ENCODE results near the gene BOLA1.
"Not testable (repeated sequence)": the region's sequence is repeated elsewhere in the genome, so short reads cannot be mapped to it uniquely, and the experiment has no call there.

The BOLA1 gene, protein sequence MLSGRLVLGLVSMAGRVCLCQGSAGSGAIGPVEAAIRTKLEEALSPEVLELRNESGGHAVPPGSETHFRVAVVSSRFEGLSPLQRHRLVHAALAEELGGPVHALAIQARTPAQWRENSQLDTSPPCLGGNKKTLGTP

DNA sequence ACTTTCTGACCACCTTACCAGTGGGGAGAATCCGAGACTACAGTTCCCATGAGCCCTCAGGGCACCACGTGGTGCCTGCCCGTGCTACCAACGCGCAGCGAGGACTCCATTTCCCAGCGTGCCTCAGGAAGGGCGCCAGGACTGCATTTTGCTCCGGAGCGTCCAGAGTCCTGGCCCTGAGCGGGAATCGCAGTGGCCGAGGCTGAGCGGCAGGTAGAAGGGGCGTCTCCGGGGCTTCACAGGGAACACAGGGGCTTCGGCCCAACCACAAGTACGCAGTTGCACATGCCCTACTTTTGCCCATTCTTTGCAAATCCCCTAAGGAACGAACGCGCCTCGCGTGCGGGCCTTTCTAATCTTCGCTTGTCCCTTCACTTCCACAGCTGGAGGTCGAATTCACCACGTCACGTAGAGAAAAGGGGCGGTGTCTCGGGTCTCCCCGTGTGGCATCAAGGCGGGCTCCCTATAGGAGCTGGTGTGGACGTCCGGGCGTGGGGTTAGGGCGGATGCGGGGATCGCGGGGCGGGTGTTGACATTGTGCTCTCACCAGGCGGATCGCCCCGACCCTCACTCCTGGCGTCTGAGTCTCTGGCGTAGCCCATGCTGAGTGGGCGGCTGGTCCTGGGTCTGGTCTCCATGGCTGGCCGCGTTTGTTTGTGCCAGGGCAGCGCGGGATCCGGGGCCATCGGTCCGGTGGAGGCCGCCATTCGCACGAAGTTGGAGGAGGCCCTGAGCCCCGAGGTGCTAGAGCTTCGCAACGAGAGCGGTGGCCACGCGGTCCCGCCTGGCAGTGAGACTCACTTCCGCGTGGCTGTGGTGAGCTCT is at the start of gene BOLA1:
BOLA1 (plus strand) TSS at position 109 of the 825 bp plus-strand sequence; CDS start at position 601, 492 bp downstream.
- peak; percentile 54 to 87 for DNase-seq

DNA sequence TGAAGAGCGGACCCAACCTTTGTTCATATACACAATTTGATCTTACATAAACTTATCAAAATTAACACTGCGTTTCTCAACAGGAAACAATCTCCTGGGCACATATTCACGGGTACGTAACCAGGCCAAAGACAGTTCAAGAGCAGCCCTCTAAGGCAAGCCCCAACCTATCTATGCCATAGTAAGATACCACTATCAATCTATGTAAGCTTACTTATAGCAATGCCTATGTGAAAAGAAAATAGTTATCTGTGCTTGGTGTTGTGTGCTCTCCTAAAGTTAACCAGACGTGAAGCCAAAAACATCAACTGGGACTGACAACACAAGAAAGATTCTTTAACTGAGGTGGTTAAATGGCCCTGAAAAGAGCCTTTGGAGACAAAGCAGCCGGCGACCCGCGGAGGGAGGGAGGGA is 49.4 kb upstream of the BOLA1 start:
- no peak for DNase-seq

DNA sequence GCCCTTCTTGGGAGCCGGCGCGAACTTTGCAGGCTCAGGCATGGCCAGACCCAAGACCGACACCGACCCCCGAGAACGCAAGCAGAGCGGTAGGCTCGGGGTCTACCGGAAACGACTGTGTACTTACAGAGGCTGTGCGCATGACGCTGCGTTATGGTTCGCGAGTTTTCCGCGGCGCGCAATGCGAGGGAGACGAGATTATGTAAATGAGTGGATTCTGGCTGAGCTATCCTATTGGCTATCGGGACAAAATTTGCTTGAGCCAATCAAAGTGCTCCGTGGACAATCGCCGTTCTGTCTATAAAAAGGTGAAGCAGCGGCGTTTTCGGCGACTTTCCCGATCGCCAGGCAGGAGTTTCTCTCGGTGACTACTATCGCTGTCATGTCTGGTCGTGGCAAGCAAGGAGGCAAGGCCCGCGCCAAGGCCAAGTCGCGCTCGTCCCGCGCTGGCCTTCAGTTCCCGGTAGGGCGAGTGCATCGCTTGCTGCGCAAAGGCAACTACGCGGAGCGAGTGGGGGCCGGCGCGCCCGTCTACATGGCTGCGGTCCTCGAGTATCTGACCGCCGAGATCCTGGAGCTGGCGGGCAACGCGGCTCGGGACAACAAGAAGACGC is 48.5 kb upstream of the BOLA1 start:
- DNase-seq, result not testable (repeated sequence)

DNA sequence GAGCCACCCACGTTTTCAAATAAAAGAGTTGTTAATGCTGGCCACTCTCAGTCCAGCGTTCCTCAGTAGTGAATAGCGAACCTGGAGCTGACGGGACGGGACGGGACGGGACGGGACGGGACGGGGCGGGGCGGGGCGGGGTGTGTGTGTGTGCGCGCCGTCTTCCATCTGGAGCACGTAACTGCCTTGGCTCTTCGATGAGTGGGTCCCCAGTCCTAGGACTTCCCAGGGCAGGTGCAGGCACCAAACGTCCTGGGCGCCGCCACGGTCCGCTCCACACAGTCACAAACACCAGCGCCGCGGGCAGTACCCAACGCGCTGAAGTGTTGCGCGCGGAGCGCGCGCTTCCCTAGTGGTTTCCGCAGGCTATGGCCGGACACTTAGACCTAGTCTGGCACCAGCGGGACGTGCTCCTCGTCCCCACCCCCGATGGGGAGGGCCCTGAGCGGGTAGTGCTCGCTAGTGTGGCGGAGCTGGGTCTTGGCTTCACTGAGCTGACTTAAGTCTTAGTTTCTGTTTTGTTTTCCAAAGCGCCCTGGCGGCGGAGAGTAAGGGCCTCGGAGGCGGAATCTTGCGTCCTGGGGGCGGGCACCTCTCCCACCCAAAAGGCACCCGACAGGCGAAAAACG is 47.7 kb upstream of the BOLA1 start:
- not testable (repeated sequence) for DNase-seq

DNA sequence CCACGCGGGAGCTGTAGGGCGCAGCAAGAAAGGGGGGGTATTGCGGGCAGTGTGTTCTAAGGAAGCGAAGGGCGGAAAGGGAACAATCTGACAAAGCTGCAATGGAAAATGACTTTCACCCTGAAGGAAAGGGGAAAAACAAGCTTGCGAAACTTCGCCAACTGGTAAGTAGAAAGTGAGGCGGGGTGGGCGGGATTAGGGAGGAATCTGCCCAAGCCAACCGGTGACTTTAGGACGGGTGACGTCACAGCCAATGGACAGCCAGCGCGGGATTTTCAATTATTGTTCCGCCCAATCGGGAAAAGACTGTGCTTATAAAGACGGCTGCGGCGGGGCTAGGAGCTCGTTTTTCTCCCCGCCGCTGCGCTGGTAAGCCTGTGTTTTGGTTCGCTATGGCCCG is 47.1 kb upstream of the BOLA1 start:
- DNase-seq, result not testable (repeated sequence)

DNA sequence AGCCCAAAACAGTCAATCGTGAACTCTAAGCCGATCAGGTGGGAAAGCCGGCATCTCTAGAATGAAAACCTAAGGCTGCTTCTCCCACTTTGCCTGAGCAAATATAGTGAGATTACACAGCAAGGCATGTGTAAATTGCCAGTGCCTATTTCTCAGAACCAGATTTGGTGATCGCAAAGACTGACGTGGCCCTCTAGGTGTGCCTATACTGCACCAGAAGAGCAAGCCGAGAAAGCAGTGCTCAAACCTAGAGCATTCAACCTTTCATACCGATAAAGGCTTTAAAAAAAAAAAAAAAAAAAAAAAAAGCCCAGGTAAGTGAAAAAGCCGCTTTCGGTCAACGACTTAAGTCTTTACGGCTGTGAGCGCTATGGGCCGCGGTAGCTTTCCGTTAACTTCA is 39.1 kb upstream of the BOLA1 start:
- not testable (repeated sequence) for DNase-seq

DNA sequence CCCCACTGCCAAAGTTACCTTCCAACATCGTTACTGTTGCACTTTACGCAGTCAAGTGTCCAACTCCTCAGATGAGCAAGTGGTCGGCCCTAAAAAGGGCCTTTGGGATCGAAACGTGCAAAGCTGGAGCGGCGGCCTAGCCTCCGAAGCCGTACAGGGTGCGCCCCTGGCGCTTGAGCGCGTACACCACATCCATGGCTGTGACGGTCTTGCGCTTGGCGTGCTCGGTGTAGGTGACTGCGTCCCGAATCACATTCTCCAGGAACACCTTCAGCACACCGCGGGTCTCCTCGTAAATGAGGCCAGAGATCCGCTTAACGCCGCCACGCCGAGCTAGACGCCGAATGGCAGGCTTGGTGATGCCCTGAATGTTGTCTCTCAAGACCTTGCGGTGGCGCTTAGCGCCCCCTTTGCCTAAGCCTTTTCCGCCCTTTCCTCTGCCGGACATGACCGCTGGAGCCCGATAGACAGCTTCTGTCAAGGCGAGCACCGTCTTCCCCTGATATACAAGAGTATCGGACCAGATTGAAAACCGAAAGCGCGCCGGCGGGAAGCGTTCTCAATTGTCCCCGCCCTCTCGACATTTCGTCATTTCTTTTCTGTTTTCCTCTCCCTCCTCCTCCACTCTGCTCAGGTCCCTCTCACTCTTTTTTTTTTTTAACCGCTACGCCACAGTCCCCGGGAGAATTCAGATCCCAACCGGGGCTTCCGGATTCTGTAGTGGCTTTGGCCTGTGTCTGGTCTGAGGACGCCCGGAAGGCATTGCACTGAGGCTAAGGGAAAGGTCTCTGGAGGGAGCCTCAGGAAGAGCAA is 38.5 kb upstream of the BOLA1 start:
- DNase-seq, result not testable (repeated sequence)

DNA sequence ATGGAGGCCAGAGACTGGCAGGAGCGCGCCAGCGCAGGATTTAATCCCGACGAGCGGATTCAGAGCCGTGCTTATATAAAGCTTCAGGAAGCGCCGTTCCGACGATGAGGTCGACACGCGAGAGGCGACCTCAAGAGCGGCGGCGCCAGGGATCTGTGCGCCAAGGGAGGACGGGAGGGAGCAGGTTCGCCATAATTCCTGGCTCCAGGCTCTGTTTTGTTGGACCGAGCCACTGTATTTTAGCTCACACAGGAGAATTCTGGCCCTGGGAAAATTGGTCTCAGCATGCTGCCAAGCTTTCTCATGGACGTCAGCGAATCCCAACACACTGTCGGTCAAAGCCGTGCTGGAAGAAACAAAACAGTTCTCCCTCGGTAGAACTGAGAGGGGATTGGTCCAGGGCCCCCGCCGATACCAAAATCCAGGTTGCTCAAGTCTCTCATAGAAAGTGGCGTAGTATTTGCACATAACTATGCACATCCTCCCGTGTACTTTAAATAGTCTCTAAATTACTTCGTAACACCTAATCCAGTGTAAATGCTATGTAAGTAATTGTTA is 37.8 kb upstream of the BOLA1 start:
- not testable (repeated sequence) for DNase-seq

DNA sequence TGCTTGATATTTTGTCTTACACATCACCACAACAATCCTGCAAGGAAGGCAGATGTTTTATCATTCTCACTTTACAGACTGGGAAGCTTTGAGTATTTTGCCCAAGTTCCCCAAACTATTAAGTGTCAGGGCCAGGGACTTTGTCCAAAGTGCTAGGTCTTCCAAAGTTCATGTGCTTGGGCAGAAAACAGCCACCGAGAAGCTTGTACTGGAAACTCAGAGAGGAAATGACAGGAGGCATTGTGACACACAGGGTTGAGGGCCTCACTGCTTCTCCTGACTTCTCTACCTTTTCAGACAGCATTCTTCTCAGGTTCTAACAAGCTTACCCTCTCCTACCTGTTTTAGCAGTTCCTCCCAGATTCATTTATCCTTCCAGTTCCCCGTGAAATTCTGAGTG is 32.5 kb upstream of the BOLA1 start:
- DNase-seq, result not testable (repeated sequence)

DNA sequence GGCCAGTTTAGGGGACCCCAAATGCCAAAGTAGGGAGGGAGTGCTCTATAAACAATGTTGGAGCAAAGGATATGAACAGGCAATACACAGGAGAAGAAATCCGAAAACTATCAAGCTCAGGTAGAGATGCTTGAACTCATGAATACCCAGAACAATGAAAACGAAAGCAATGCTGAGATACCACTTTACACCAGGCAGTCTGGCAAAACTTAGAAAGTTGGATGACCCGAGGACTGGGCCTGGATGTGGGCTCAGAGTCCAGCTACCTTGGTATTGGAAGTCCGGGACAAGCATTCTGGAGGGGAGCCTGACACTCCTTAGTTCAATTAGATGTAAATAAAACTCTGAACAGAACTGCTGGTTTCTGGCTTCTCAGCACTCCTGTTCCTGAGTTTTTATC is 26.3 kb upstream of the BOLA1 start:
- DNase-seq, result not testable (repeated sequence)

DNA sequence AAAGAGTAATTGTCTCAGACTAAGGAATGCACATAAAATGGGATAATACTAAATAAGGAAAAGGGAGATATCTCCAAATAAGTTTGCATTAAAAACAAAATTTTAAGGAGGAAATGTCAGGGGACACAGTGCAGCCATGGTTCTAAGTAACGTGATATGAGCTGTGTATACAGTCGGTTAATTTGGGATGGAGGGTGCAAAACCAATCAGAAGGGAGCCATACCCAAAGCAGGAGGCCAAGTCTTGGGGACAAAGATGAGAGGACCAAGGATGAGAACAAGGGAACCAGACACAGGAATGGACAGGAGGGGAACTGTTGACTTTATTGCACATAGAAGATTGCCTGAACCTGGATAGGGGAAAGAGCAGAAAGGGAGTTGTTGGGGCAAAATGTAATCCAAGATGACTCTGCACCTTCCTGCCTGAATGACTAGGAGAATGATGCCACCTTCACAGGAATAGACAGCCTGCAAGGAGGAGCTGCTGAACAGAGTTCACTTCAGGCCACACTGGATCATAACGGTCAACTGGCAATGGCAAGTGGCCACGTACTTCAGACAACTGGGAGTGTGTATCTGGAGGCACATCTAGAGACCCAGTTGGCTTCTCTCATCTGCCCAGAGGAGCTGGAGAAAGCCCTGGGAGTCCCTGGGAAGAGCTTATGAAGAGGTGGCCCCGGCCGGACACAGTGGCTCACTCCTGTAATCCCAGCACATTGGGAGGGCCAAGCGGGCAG is 22.0 kb upstream of the BOLA1 start:
- DNase-seq, result no peak

DNA sequence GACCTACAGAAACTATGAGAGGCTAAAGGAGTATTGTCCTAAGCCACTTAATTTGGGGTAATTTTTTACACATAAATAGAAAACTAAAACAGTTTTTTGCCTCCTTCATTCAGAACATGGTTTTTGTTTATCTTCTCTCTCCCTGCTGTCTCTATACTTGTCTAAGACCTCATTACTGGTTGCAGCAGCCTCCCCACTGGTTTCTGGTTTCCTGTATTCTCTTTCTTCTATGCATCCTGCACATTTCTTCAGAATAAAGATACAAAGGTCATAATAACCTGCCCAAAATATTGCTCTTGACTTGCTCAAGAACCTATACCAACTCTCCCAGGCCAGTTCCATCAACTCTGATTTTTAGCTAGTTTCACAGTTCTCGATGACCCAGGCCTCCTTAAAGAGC is 19.8 kb upstream of the BOLA1 start:
- no peak for DNase-seq

DNA sequence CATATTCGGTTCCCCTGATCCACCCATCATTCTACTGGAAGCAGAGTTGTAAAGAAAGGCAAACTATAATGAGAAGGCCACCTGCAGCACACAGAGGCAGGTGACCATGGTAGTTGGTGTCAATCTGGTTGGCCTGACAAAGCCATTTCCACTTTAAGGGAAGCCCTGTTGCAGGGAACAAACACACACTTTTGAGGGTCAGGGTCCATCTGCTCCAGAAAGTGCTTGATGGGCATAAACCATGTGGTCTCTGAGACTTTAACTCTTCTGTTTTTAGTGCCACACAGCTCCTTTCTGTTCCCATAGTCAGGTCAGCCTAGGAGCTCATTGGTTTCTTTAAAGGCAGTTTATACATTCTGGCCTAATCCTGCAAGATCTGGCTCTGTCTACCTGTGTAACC is 17.5 kb upstream of the BOLA1 start:
- no peak for DNase-seq

DNA sequence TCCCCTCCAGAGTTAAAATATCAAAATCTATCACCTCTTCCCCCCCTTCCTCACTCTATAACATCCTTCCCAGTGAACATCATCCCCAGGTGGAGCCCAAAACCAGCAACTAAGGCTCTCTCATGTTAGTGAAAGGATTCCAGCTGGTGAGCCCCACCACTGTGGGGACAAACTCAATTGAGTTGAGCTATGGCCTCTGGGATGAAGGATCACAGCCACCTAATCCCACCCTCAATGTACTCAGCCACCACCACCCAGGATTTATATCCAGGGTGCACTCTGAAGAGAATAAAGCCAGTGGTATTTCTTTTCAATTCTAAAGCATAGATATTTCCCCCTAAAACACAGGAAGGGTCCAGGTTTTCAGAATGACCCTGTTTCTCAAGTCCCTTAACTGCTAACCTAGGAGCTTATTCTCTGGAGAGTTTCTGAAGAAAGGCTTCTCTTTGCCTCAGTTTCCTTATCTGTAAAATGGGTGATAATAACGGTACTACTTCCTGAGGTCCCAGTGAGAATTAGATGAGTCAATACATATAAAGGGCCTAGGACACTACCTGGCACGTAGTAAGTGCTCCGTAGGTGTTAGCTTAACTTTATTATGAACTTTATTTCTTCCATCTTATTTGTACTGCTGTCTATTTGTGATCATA is 15.6 kb upstream of the BOLA1 start:
- no peak for DNase-seq

DNA sequence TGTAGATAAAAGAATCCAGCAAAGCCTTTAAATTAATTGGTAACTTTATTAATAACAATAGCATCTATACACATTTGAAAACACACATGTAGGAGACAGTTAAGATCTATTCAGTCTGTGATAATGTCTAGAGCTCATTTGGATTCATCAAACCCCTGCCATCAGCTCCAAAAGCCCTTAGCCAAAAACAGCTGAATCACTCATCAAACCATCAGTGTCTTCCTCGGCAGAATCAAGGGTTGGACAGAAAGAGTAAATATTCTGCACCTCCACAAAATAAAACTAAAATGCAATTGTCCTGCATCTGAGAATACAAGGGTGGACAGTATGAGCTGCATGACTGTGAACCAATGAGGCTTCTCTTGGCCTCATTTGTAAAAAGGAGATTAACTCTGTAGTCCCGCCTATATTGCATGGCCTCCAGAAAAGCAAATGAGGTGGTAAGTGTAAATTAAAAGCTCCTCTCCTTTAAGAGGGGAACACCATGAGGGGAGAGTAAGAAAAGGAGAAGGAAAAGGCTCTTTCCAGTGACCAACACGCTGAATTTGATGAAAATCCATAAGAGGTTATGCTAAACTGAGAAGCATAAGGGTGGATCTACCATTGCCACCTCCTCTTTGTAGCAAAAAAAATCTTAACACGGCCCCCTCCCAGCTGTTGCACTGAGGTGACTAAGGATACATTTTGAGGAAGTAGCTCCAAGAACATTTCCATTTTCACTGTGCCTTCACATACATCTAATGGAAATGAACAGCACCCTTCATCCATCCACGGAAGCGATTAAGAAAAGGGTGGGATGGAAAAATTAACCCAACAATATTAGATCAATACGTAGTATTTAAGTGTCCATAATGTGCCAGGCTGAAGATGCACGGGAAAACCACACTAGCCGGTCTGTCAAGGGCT is 14.7 kb upstream of the BOLA1 start:
- DNase-seq, result peak; percentile 46 to 69

DNA sequence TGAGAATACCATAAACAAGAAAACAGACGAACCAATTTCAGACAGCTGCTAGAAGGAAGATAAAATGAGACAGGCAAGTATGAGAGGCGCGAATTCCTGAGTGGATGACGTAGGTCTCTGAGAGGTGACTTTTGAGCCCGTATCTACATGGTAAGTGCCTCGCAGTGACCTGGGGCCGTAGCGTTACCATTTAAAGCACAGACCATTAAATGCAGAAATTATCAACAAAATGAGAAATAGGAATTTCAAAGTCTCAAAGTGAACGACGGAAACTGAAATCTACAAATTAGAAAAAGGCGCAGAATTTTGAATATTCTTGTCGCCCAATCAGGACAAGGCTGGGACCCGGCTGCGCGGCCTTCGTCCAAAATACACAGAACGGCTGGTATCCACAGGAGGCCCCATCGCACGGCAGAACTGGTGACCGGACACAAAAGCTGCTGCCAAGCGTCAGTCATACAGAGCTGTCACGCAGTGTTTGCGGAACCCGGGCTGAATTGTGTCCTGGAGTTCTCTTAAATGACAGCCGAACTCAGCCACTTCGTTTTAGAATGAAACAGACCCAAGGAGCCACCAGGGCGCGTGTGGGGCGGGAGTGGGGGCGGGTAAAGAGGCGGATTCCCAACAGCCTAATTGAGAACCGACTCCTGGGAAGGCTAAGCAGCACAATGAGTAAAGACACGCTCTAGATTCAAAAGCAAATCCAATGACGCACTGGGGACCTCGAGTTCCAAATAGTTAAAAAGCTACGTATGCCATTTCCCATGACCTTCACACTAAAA is 13.8 kb upstream of the BOLA1 start:
- DNase-seq, result peak; percentile 58 to 72

DNA sequence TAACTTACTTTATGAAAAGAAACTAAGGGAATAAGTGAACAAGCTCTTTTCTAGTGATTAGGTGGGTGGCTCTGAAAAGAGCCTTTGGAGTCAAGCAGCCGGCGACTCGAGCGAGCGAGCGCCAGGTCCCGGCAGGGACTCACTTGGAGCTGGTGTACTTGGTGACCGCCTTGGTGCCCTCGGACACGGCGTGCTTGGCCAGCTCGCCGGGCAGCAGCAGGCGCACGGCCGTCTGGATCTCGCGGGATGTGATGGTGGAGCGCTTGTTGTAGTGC is 13.3 kb upstream of the BOLA1 start:
- DNase-seq, result not testable (repeated sequence)

DNA sequence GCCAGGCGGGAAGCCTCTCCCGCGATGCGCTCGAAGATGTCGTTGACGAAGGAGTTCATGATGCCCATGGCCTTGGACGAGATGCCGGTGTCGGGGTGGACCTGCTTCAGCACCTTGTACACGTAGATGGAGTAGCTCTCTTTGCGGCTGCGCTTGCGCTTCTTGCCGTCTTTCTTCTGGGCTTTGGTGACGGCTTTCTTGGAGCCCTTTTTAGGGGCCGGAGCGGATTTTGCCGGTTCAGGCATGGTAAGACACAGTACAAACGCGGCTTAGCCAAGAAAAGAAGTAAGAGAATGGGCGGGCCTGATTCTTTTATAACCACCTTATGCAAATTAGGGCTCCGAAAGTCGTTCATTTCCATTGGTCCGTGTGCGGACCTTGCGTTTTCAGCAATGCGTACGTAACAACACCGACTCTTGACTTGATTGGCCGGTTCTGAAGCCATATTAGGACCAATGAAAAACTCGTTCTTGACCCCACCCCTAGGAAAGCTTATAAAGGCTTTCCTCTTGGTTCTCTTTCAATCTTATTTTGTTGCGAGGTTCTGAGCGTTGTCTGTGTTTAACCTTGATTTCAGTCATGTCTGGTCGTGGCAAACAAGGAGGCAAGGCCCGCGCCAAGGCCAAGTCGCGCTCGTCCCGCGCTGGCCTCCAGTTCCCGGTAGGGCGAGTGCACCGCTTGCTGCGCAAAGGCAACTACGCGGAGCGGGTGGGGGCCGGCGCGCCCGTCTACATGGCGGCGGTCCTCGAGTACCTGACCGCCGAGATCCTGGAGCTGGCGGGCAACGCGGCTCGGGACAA is 12.8 kb upstream of the BOLA1 start:
- peak; percentile 93 to 99 for DNase-seq

DNA sequence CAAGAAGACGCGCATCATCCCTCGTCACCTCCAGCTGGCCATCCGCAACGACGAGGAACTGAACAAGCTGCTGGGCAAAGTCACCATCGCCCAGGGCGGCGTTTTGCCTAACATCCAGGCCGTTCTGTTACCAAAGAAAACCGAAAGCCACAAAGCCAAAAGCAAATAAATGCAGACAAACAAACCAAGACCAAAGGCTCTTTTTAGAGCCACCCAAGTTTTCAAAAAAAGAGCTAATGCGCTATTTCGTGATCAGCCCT is 12.2 kb upstream of the BOLA1 start:
- not testable (repeated sequence) for DNase-seq
